Activated CD4-positive, alpha-beta T cell treated with anti-CD3 and anti-CD28 coated beads, Interleukin-2, amount 10 ng/mL, durations not matched to agents 24 days and 14 days (primary cell): ENCODE results near the gene DLX5. TPM values are rescaled to one million over a fixed set of nuclear protein-coding genes. Genes with fewer than 3 reads are reported as not detected.

ENCODE experiments used
- DNase-seq: peaks from one replicate; pipeline ENCODE4 v3.0.0; 2022
- H3K27ac Mint-ChIP-seq: one replicate; pipeline ENCODE4 v1.8.0; 2022; ENCODE audit warnings: mild to moderate bottlenecking, mixed read lengths
- H3K27me3 Mint-ChIP-seq: one replicate; pipeline ENCODE4 v1.8.0; 2022; ENCODE audit warnings: mixed read lengths
- H3K36me3 Mint-ChIP-seq: one replicate; pipeline ENCODE4 v1.8.0; 2022; ENCODE audit warnings: low read depth, mild to moderate bottlenecking, mixed read lengths
- H3K4me1 Mint-ChIP-seq: one replicate; pipeline ENCODE4 v1.8.0; 2021; ENCODE audit warnings: mixed read lengths
- H3K4me3 Mint-ChIP-seq: one replicate; pipeline ENCODE4 v1.8.0; 2022; ENCODE audit warnings: mild to moderate bottlenecking, moderate library complexity, mixed read lengths
- H3K9me3 Mint-ChIP-seq: one replicate; pipeline ENCODE4 v1.8.0; 2021; ENCODE audit warnings: mixed read lengths
- intact Hi-C: fragments of 100-400 bp; cut with micrococcal nuclease; formaldehyde crosslinking; loops from one replicate; pipeline ENCODE4 v1.15.1; 2023
- total RNA-seq: library from RNA; stranded (reverse); gene quantifications from 2 replicates; pipeline ENCODE4 v1.2.3, GENCODE V29; 2022

The DLX5 gene
- total RNA-seq, 1 donor from 2014 or later, result not detected

GRCh38 chr7:97005183-97006054, 19.2 kb downstream of the DLX5 start, which contains the start of gene DLX6:
TSS of gene DLX6 (plus strand) at chr7:97005553. CDS start at chr7:97005978, 425 bp downstream.
- Mint-ChIP-seq H3K36me3 (no peaks in the 10 kb centered on the region), H3K27me3 (peaks cover 83% of the 10 kb centered on the region), H3K27ac (no peak within 1 kb of the TSS), H3K4me1 (peaks cover 8% of the 10 kb centered on the region), H3K9me3 (peaks cover 12% of the 10 kb centered on the region), H3K4me3 (peak within 1 kb of the TSS; percentile 73)
- intact Hi-C loops, result loop anchor here (1.0 to 2.0 kb wide), 2 partner anchors 15 to 21 kb away; no protein-coding TSS in a partner anchor
- DNase-seq, result peak; percentile 69

- H3K9me3 Mint-ChIP-seq, result peaks cover 10% of the 10 kb centered on the region
- no peak overlapping the region for H3K27ac Mint-ChIP-seq
- peaks cover 8% of the 10 kb centered on the region for H3K4me1 Mint-ChIP-seq
- H3K36me3 Mint-ChIP-seq, result no peaks in the 10 kb centered on the region
- no peak for DNase-seq
- intact Hi-C loops, result no loop called here
- peak overlapping the region; percentile 32 for H3K4me3 Mint-ChIP-seq
- peaks cover 83% of the 10 kb centered on the region for H3K27me3 Mint-ChIP-seq
Measured at GRCh38 chr7:97004247-97005182, 20.1 kb downstream of the DLX5 start.

DNA sequence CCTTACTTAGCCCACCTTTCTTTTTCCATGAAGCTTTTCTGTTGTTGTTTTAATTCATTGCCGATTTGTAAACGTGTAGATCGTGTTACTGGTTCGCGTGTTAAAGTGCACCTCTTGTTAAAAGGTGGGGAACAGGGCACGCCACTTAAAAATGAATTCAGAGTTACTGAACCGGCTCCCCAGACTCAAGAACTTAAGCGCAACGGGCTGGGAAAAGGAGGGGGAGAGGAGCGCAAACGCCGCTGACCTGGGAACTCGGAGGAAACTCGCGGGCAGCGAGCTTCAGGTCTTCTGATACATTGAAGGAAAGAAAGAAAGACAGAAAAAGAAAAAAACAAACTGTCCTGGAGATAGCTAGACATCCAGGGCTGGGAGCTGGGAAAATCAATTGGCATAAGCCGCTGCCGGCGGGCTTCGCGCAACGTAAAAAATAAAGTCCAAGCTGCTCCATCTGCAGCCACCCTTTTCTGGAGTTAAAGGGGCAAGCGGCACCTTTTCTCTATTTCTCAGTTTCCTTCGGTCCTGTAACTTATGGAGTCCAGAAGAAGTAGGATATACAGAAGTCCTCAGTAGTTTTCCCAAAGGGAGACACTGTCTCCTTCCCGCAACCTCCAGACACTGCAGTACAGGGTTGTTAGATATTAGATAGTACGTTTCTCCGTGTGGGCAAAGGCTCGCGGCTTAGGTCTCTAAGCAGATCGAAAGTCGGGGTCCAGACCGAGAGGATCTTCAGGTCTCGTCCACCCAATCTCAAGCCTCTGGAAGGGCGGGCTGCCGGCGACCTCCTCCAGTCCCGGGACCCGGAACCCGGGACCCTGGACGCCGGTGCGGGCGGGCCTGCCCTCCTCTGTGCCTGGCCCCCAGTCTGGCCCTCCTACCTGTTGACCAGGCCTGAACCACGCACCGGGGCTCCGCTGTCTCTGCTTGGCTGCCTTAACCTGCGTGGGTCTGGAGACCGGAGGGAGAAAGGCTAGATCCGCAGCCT, 21.1 kb downstream of the DLX5 start:
- no peak for DNase-seq
- Mint-ChIP-seq H3K9me3 (peaks cover 14% of the 10 kb centered on the region), H3K27me3 (peaks cover 86% of the 10 kb centered on the region), H3K27ac (peak overlapping the region; percentile 57), H3K36me3 (no peaks in the 10 kb centered on the region), H3K4me3 (no peak overlapping the region), H3K4me1 (peaks cover 8% of the 10 kb centered on the region)
- intact Hi-C loops, result loop anchor here (1.0 kb wide), 1 partner anchor 19 kb away; no protein-coding TSS in a partner anchor

DNA sequence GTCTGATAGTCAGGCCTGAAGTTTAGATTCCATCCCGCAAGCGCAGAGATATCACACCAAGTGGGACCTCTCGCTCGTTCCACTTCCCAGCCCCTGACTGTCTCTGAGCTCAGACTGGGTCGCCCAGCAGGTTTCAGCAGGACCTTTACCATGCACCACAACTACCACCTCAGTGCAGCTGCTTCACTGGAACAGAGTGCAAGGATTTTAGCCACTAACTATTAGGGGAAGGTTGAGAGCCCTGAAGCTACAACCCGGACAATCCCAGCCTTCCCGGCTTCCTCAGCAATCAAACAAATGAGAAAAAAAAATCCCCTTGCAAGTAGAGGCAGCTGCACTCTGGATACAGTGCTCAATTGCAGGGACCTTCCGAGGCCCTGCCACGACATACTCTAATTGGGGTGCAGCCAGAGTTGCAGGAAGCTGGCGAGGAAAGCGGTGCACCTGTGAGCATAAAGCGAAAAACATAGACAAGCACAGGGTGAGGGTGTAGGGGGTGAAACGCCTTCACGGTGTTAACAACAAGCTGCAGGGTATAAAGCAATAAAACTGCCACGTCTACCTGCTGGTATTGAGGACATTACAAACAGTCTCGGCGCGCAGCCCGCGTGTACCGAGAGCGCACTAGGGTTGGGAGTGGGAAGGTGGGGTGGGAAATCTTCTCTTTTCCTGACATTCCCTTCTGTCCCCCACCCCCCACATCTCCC, 21.9 kb downstream of the DLX5 start:
- Mint-ChIP-seq H3K36me3 (no peaks in the 10 kb centered on the region), H3K9me3 (peaks cover 17% of the 10 kb centered on the region), H3K27ac (no peak overlapping the region), H3K4me3 (no peak overlapping the region), H3K27me3 (peaks cover 87% of the 10 kb centered on the region), H3K4me1 (peaks cover 8% of the 10 kb centered on the region)
- intact Hi-C loops, result loop anchor here (1.0 kb wide), 1 partner anchor 20 kb away; no protein-coding TSS in a partner anchor
- DNase-seq, result no peak

- H3K27me3 Mint-ChIP-seq, result peaks cover 87% of the 10 kb centered on the region
- intact Hi-C loops, result no loop called here
- H3K9me3 Mint-ChIP-seq, result peaks cover 21% of the 10 kb centered on the region
- H3K4me1 Mint-ChIP-seq, result peaks cover 8% of the 10 kb centered on the region
- H3K36me3 Mint-ChIP-seq, result no peaks in the 10 kb centered on the region
- H3K4me3 Mint-ChIP-seq, result no peak overlapping the region
- DNase-seq, result no peak
- H3K27ac Mint-ChIP-seq, result no peak overlapping the region
Measured at GRCh38 chr7:97001656-97002554, 22.7 kb downstream of the DLX5 start.

DNA sequence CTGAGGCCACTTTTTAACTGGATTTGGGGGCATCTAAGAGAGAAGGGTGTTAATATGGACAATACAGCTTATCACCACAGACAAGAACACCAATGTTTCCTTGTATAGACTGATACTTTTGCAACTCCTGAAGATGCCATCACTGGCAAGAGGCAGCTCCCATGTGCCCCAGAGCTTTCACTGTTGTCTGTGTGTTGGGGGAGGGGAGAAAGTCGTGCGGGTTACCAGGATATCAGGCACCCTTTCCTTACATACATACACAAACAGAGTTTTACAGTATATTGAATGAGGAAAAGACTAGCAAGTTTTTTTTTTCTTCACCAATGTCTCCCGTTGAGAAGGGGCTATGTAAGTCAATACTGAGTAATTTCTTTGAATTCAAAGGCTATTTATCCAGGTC, 23.4 kb downstream of the DLX5 start:
- intact Hi-C loops, result no loop called here
- Mint-ChIP-seq H3K27me3 (peaks cover 89% of the 10 kb centered on the region), H3K27ac (no peak overlapping the region), H3K4me3 (no peak overlapping the region), H3K36me3 (no peaks in the 10 kb centered on the region), H3K9me3 (peaks cover 21% of the 10 kb centered on the region), H3K4me1 (peaks cover 4% of the 10 kb centered on the region)
- no peak for DNase-seq

DNA sequence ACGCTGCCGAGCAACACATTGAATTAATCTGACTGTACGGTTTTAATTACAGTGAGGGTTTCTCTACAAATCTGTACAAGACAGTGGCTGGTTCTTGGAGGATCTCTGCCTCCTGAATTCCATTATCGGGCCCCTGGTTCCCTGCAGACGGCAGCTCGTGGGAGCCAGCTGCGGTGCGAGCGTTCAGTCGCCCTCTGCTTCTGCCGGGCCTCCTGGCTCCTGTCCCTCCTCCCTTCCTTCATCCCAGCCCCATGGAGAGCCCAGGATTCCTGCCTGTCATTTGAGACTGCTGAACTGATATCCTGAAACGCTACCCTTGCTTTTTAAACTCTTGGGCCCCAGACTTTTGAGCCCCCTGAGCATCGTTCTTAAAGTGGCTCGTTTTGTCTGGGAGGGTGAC, 25.9 kb downstream of the DLX5 start:
- H3K9me3 Mint-ChIP-seq, result peaks cover 19% of the 10 kb centered on the region
- intact Hi-C loops, result no loop called here

DNA sequence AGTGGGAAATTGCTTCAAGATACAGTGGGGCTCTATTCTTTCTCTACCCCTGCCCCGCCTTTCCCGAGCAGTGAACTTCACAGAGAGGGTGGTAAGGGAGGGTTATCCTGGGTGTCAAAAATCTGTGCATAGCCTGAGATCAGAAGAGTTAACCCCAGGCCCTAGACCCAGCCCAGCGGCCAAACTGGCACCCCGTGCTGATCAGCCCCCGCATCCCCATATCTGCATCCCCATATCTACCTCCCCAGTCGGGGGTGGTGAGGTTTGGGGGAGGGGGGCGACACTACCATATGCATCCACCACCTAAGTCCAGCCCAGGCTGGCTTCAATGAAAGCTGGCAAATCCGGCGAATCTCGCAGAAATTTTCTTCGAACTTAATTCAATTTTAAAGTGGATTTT, 26.3 kb downstream of the DLX5 start:
- intact Hi-C loops, result no loop called here
- no peaks in the 10 kb centered on the region for H3K4me1 Mint-ChIP-seq

More for the DNA sequence above, 25.9 kb downstream of the DLX5 start:
- no peak for DNase-seq
- no peaks in the 10 kb centered on the region for H3K4me1 Mint-ChIP-seq
- peak overlapping the region; percentile 60 for H3K27ac Mint-ChIP-seq
- H3K36me3 Mint-ChIP-seq, result no peaks in the 10 kb centered on the region
- no peak overlapping the region for H3K4me3 Mint-ChIP-seq
- H3K27me3 Mint-ChIP-seq, result peaks cover 94% of the 10 kb centered on the region

DNA sequence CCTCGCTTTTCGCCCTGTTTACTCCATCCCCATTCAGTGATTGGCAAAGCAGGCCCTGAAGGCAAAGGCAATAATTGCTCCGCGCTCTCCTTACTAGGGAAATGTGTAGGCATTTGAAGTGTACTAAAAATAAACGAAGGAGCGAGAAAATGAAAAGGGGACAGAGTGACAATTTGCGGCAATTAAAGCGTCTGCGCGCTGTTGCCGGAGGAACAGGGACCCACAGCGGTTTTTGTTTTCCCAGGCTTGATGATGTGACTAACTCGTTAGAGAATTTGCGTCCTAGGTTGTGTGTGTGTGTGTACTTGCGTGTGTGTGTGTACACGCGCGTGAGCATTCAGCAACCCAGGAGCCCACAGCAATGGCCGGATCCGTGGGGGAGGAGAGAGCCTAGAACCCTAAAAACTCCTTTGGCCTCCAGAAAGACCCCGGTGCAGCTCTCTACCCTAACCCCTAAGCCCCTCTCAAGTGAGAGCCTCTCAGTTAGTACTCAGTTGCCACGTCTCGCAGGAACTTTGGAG, 27.1 kb downstream of the DLX5 start:
- peaks cover 2% of the 10 kb centered on the region for H3K4me1 Mint-ChIP-seq
- intact Hi-C loops, result no loop called here
- no peak overlapping the region for H3K27ac Mint-ChIP-seq
- no peaks in the 10 kb centered on the region for H3K36me3 Mint-ChIP-seq
- H3K9me3 Mint-ChIP-seq, result peaks cover 24% of the 10 kb centered on the region
- no peak overlapping the region for H3K4me3 Mint-ChIP-seq
- peaks cover 94% of the 10 kb centered on the region for H3K27me3 Mint-ChIP-seq
- DNase-seq, result no peak

More for the DNA sequence above, 26.3 kb downstream of the DLX5 start:
- H3K27ac Mint-ChIP-seq, result no peak overlapping the region
- no peak overlapping the region for H3K4me3 Mint-ChIP-seq
- H3K27me3 Mint-ChIP-seq, result peaks cover 94% of the 10 kb centered on the region
- no peaks in the 10 kb centered on the region for H3K36me3 Mint-ChIP-seq
- DNase-seq, result no peak
- peaks cover 19% of the 10 kb centered on the region for H3K9me3 Mint-ChIP-seq

DNA sequence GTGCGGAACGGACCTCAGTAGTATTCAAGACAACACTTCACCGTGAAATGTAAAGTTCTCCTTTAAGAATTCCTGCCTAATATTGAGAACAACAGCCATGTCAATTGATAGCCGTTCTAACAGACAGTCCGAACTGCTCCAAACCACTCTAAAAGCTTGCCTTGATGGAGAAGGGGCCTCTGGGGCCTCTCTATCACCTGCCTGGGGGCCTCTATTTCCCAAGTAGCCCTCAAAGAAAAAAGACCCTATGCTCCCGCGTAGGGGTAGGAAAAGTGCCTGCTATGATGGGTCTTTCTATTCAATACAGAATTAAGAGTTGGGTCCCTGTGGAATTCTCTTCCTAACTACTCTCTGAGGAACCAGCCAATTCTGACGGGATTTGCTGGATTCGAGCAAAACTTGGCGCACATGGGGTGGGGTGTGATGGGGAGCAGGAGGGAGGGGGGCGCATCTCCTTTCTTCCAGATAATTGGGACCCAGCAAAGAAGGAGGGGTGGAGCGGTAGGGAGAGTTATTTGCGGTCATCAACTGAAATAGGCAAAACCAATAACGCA, 27.6 kb downstream of the DLX5 start:
- H3K36me3 Mint-ChIP-seq, result no peaks in the 10 kb centered on the region
- intact Hi-C loops, result no loop called here
- no peak overlapping the region for H3K27ac Mint-ChIP-seq
- no peak for DNase-seq
- no peak overlapping the region for H3K4me3 Mint-ChIP-seq
- H3K9me3 Mint-ChIP-seq, result peaks cover 21% of the 10 kb centered on the region
- H3K4me1 Mint-ChIP-seq, result peaks cover 2% of the 10 kb centered on the region
- H3K27me3 Mint-ChIP-seq, result peaks cover 94% of the 10 kb centered on the region

GRCh38 chr7:96996111-96996957, 28.3 kb downstream of the DLX5 start:
- DNase-seq, result no peak
- peaks cover 2% of the 10 kb centered on the region for H3K4me1 Mint-ChIP-seq
- H3K36me3 Mint-ChIP-seq, result no peaks in the 10 kb centered on the region
- H3K27me3 Mint-ChIP-seq, result peaks cover 95% of the 10 kb centered on the region
- H3K4me3 Mint-ChIP-seq, result no peak overlapping the region
- no peak overlapping the region for H3K27ac Mint-ChIP-seq
- peaks cover 21% of the 10 kb centered on the region for H3K9me3 Mint-ChIP-seq
- intact Hi-C loops, result no loop called here
